NT2/D1 (cell line): ENCODE results near the gene ACSBG1.

Experiments used
- SUZ12 ChIP-seq: IDR thresholded peaks from 2 replicates; pipeline ENCODE4 v1.6.1; 2011; ENCODE audit not compliant: insufficient read length, insufficient read depth; ENCODE audit errors: extremely low read depth
- YY1 ChIP-seq: IDR thresholded peaks from 2 replicates; pipeline ENCODE4 v1.6.1; 2011; ENCODE audit not compliant: insufficient read length, insufficient read depth
- ZNF274 ChIP-seq: IDR thresholded peaks from 2 replicates; pipeline ENCODE4 v1.6.1; 2011; ENCODE audit warnings: mild to moderate bottlenecking, low read depth, low read length

DNA sequence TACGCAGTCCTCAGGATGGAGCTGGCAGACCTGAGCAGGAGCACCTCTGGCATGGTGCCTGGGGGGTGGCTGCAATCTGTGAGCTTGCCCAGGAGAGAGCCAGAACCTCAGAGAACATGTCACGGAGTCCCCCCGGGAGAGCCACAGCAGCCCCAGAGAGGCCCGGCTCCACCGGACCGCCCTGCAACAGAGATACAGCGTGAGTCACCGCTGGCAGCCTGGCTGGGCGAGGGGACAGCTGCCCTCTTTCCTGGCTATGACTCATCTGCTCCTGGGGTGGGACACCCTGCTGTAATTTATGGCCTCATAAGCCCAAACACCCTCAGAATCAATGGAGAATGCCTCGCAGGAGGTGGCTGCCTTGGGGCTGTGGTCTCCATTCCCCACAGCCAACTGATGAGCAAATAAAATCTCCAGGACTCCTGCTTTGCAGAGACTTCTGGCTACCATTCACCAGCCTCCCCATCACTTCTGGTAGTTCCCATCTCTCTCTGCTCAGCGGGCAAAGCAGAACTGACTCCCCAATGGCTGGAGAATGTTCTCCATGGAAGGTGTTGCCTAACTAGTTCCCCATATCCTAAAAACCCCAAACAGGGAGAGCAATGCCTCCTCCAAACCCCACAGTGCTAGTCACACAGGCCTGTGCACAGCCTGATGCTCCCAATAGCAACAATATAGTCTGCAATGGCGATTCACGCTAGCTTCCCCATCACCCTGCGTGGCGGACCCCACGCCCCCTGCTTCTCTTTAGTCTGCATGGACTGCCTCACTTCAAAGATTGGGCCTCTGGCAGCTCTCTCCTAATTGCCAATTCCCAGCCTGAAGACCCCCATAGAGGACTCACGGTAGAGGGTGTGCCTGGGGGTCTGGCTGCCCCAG is 21.6 kb downstream of the ACSBG1 start:
- no peak for TF ChIP-seq ZNF274
- TF ChIP-seq YY1: no peak
- no peak for TF ChIP-seq SUZ12
